CD4-positive, alpha-beta T cell (primary cell): ENCODE measurements around the gene PCED1B. TPM values are rescaled to one million over a fixed set of nuclear protein-coding genes. Genes with fewer than 3 reads are reported as not detected.
"Not testable (repeated sequence)": the region's sequence is repeated elsewhere in the genome, so short reads cannot be mapped to it uniquely, and the experiment has no call there.

Source experiments
- ATAC-seq: fragments of 200-7000 bp; cut with Tn5 transposase; one replicate; pipeline ENCODE4 v1.10.0; 2022; ENCODE audit warnings: mild to moderate bottlenecking; ENCODE audit not compliant: poor library complexity
- CTCF ChIA-PET: fragments of 350-600 bp; sonication (Branson Sonifier 250); formaldehyde crosslinking; loops from one replicate; lab custom pipeline; 2021; ENCODE audit warnings: antibody characterized with exemption, inconsistent platforms; lab: Charles Lee
- POLR2A ChIA-PET: fragments of 350-600 bp; sonication (Branson Sonifier 250); formaldehyde crosslinking; loops from one replicate; lab custom pipeline; 2021; ENCODE audit warnings: antibody characterized with exemption, inconsistent platforms; lab: Charles Lee
- DNase-seq, 14 experiments: peaks; one replicate each; pipeline ENCODE4 v3.0.0-alpha.2; 2013 to 2020; ENCODE audit warnings: mixed read lengths in 2 of 14
- H3K27ac ChIP-seq, 2 donors: one replicate each; pipeline versions ENCODE4 v1.5.1 to v1.7.0; 2013; ENCODE audit warnings: low read length in 2 of 2, low read depth in 1 of 2, mild to moderate bottlenecking in 1 of 2
- H3K27me3 ChIP-seq, 2 experiments: 1 replicate in 1 of 2; 2 replicates in 1 of 2; pipeline versions ENCODE4 v1.6.1 to v1.7.0; 2013; ENCODE audit warnings: low read length in 2 of 2, control low read depth in 1 of 2, mild to moderate bottlenecking in 1 of 2, moderate library complexity in 1 of 2; ENCODE audit not compliant: insufficient read depth in 2 of 2, control insufficient read depth in 1 of 2
- H3K36me3 ChIP-seq: one replicate; pipeline ENCODE4 v1.6.1; 2013; ENCODE audit warnings: low read length, control low read depth; ENCODE audit not compliant: insufficient read depth
- H3K4me1 ChIP-seq: one replicate; pipeline ENCODE4 v1.6.1; 2013; ENCODE audit warnings: low read length, control low read depth; ENCODE audit not compliant: insufficient read depth
- H3K4me3 ChIP-seq: one replicate; pipeline ENCODE4 v1.5.1; 2013; ENCODE audit warnings: mild to moderate bottlenecking, low read length, moderate library complexity
- H3K9me3 ChIP-seq, 2 experiments: 1 replicate in 1 of 2; 2 replicates in 1 of 2; pipeline versions ENCODE4 v1.6.1 to v1.7.0; 2013; ENCODE audit warnings: low read length in 2 of 2, mild to moderate bottlenecking in 2 of 2, control low read depth in 1 of 2, moderate library complexity in 1 of 2; ENCODE audit not compliant: control insufficient read depth in 1 of 2, insufficient read depth in 1 of 2
- H3K27ac Mint-ChIP-seq: one replicate; pipeline ENCODE4 v1.8.0; 2020; ENCODE audit warnings: mixed read lengths
- H3K27me3 Mint-ChIP-seq: one replicate; pipeline ENCODE4 v1.8.0; 2021; ENCODE audit warnings: mixed read lengths
- H3K36me3 Mint-ChIP-seq: one replicate; pipeline ENCODE4 v1.8.0; 2021; ENCODE audit warnings: low read depth, mixed read lengths
- H3K4me1 Mint-ChIP-seq: one replicate; pipeline ENCODE4 v1.8.0; 2021; ENCODE audit warnings: low read depth, mixed read lengths
- H3K4me3 Mint-ChIP-seq: one replicate; pipeline ENCODE4 v1.8.0; 2020; ENCODE audit warnings: mild to moderate bottlenecking, mixed read lengths
- H3K9me3 Mint-ChIP-seq: one replicate; pipeline ENCODE4 v1.8.0; 2020; ENCODE audit warnings: mixed read lengths
- intact Hi-C, 2 experiments: fragments of 100-400 bp; cut with DNase I in 1 of 2; cut with micrococcal nuclease in 1 of 2; formaldehyde crosslinking; loops; one replicate each; pipeline versions ENCODE4 v1.15.1 to v1.9.0; 2023 to 2025; cut with DNase I, micrococcal nuclease
- total RNA-seq, 174 experiments: library from RNA in 2 of 174; stranded (reverse) in 2 of 174; gene quantifications; one replicate each; pipeline ENCODE4 v1.2.3 and lab custom pipeline; 2021 to 2026
- TF ChIP-seq, protein P1 (sequence below): fragments of 200-600 bp; IDR thresholded peaks from one replicate; pipeline ENCODE4 v1.8.0; 2022; ENCODE audit warnings: antibody characterized with exemption, mild to moderate bottlenecking

The PCED1B gene
- total RNA-seq, 2 experiments from 2014 or later: 18.7 to 20.0 TPM

GRCh38 chr12:47052274-47052673, 27.1 kb upstream of the PCED1B start:
- Mint-ChIP-seq H3K4me1 (no peaks in the 10 kb centered on the region), H3K4me3 (no peak overlapping the region), H3K36me3 (no peaks in the 10 kb centered on the region), H3K27ac (no peak overlapping the region), H3K27me3 (no peaks in the 10 kb centered on the region), H3K9me3 (peaks cover 7% of the 10 kb centered on the region)
- H3K9me3 ChIP-seq: peaks cover 11 to 20% of the 10 kb centered on the region in 2 experiments
- ATAC-seq: no peak
- peaks cover 0 to 5% of the 10 kb centered on the region in 2 experiments for H3K27me3 ChIP-seq
- POLR2A ChIA-PET: no interaction called here
- H3K4me1 ChIP-seq: no peaks in the 10 kb centered on the region
- CTCF ChIA-PET: no interaction called here
- no peak overlapping the region for H3K27ac ChIP-seq
- H3K36me3 ChIP-seq: no peaks in the 10 kb centered on the region
- no peak overlapping the region for H3K4me3 ChIP-seq
- TF ChIP-seq, protein P1, sequence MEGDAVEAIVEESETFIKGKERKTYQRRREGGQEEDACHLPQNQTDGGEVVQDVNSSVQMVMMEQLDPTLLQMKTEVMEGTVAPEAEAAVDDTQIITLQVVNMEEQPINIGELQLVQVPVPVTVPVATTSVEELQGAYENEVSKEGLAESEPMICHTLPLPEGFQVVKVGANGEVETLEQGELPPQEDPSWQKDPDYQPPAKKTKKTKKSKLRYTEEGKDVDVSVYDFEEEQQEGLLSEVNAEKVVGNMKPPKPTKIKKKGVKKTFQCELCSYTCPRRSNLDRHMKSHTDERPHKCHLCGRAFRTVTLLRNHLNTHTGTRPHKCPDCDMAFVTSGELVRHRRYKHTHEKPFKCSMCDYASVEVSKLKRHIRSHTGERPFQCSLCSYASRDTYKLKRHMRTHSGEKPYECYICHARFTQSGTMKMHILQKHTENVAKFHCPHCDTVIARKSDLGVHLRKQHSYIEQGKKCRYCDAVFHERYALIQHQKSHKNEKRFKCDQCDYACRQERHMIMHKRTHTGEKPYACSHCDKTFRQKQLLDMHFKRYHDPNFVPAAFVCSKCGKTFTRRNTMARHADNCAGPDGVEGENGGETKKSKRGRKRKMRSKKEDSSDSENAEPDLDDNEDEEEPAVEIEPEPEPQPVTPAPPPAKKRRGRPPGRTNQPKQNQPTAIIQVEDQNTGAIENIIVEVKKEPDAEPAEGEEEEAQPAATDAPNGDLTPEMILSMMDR: no peak
- intact Hi-C loops: no loop called here
- no peak for DNase-seq

GRCh38 chr12:47053961-47054360, 25.5 kb upstream of the PCED1B start:
- Mint-ChIP-seq H3K4me1 (no peaks in the 10 kb centered on the region), H3K36me3 (no peaks in the 10 kb centered on the region), H3K27ac (no peak overlapping the region), H3K27me3 (no peaks in the 10 kb centered on the region), H3K9me3 (peaks cover 7% of the 10 kb centered on the region), H3K4me3 (no peak overlapping the region)
- no peaks in the 10 kb centered on the region for H3K36me3 ChIP-seq
- DNase-seq: no peak
- no peak overlapping the region for H3K4me3 ChIP-seq
- H3K27ac ChIP-seq: no peak overlapping the region
- ATAC-seq: no peak
- TF ChIP-seq, protein P1: no peak
- intact Hi-C loops: no loop called here
- CTCF ChIA-PET: no interaction called here
- POLR2A ChIA-PET: no interaction called here
- no peaks in the 10 kb centered on the region for H3K4me1 ChIP-seq
- peaks cover 11 to 20% of the 10 kb centered on the region in 2 experiments for H3K9me3 ChIP-seq
- peaks cover 0 to 5% of the 10 kb centered on the region in 2 experiments for H3K27me3 ChIP-seq

DNA sequence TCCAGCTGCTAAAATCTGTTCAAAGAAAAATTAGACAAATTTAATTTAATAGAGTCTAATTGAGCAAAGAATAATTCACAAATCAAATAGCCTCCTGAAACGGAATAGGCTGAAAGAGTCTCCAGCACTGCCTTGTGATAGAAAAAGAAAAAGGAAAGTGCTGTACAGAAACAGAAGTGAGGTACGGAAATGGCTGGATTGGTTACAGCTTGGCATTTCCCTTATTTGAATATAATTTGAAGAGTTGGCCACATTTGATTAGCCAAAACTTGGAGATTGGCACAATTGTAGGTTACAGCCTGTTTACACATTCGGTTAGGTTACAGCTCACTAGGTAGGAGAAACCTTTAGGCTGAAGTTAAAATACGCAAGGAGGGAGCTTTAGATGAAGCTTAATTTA, 24.8 kb upstream of the PCED1B start:
- Mint-ChIP-seq H3K9me3 (peaks cover 7% of the 10 kb centered on the region), H3K4me3 (no peak overlapping the region), H3K4me1 (no peaks in the 10 kb centered on the region), H3K27me3 (no peaks in the 10 kb centered on the region), H3K27ac (no peak overlapping the region), H3K36me3 (no peaks in the 10 kb centered on the region)
- intact Hi-C loops: no loop called here
- H3K36me3 ChIP-seq: no peaks in the 10 kb centered on the region
- no peaks in the 10 kb centered on the region for H3K4me1 ChIP-seq
- DNase-seq (no peak), ATAC-seq (no peak)
- H3K9me3 ChIP-seq: peaks cover 11 to 20% of the 10 kb centered on the region in 2 experiments
- TF ChIP-seq, protein P1: no peak
- no peak overlapping the region for H3K27ac ChIP-seq
- H3K4me3 ChIP-seq: no peak overlapping the region
- ChIA-PET CTCF (no interaction called here), POLR2A (no interaction called here)
- peaks cover 0 to 5% of the 10 kb centered on the region in 2 experiments for H3K27me3 ChIP-seq

GRCh38 chr12:47055856-47056255, 23.6 kb upstream of the PCED1B start:
- H3K4me3 Mint-ChIP-seq, POLR2A ChIA-PET, DNase-seq, ATAC-seq, H3K36me3 ChIP-seq, H3K27ac Mint-ChIP-seq, H3K4me1 Mint-ChIP-seq, H3K4me1 ChIP-seq, H3K4me3 ChIP-seq, H3K27me3 Mint-ChIP-seq, H3K27me3 ChIP-seq, H3K27ac ChIP-seq, H3K36me3 Mint-ChIP-seq, intact Hi-C loops, CTCF ChIA-PET, H3K9me3 Mint-ChIP-seq: not testable (repeated sequence)
- peaks cover 7 to 16% of the 10 kb centered on the region in 2 experiments for H3K9me3 ChIP-seq

DNA sequence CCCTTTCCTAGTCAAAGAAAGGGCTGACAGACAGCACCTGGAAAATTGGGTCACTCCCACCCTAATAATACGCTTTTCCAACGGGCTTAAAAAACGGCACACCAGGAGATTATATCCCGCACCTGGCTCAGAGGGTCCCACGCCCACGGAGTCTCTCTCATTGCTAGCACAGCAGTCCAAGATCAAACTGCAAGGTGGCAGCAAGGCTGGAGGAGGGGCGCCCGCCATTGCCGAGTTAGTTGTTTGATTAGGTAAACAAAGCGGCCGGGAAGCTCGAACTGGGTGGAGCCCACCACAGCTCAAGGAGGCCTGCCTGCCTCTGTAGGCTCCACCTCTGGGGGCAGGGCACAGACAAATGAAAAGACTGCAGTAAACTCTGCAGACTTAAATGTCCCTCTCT, 22.5 kb upstream of the PCED1B start:
- H3K27ac Mint-ChIP-seq, H3K27ac ChIP-seq, ATAC-seq, intact Hi-C loops, H3K9me3 Mint-ChIP-seq, DNase-seq, H3K4me1 Mint-ChIP-seq, H3K36me3 ChIP-seq, H3K36me3 Mint-ChIP-seq, H3K4me3 ChIP-seq, H3K27me3 Mint-ChIP-seq, CTCF ChIA-PET, H3K9me3 ChIP-seq, H3K4me1 ChIP-seq, H3K27me3 ChIP-seq, POLR2A ChIA-PET, H3K4me3 Mint-ChIP-seq: not testable (repeated sequence)
